WERI-Rb-1 (cell line): ENCODE measurements around the gene CACUL1.
A peak's percentile ranks its signal among the peaks of the same experiment; 100 is the strongest.

Experiments used
- DNase-seq: peaks from one replicate; pipeline ENCODE4 v3.0.0-alpha.2; 2020
- H3K27ac ChIP-seq: fragments of 250-450 bp; sonication (Bioruptor Pico); 2 replicates; pipeline ENCODE4 v1.5.1; 2020; ENCODE audit warnings: mild to moderate bottlenecking, moderate library complexity
- H3K27me3 ChIP-seq: fragments of 250-450 bp; sonication (Bioruptor Pico); 2 replicates; pipeline ENCODE4 v1.5.1; 2021; ENCODE audit warnings: mild to moderate bottlenecking, low read depth, moderate library complexity; ENCODE audit not compliant: insufficient read depth, severe bottlenecking
- H3K36me3 ChIP-seq: fragments of 250-450 bp; sonication (Bioruptor Pico); 2 replicates; pipeline ENCODE4 v1.5.1; 2020; ENCODE audit warnings: mild to moderate bottlenecking, moderate library complexity
- H3K4me3 ChIP-seq: 2 replicates; pipeline ENCODE4 v1.5.1; 2011; ENCODE audit warnings: low read depth, mild to moderate bottlenecking, control low read depth, low read length
- H3K9me3 ChIP-seq: fragments of 250-450 bp; sonication (Bioruptor Pico); 2 replicates; pipeline ENCODE4 v1.5.1; 2021; ENCODE audit warnings: mild to moderate bottlenecking, moderate library complexity; ENCODE audit not compliant: severe bottlenecking
- TF ChIP-seq, protein P1 (sequence below): IDR thresholded peaks from 2 replicates; pipeline ENCODE4 v1.5.1; 2011; ENCODE audit warnings: low read depth, mild to moderate bottlenecking, control low read depth, inconsistent platforms, low read length

The CACUL1 gene

DNA sequence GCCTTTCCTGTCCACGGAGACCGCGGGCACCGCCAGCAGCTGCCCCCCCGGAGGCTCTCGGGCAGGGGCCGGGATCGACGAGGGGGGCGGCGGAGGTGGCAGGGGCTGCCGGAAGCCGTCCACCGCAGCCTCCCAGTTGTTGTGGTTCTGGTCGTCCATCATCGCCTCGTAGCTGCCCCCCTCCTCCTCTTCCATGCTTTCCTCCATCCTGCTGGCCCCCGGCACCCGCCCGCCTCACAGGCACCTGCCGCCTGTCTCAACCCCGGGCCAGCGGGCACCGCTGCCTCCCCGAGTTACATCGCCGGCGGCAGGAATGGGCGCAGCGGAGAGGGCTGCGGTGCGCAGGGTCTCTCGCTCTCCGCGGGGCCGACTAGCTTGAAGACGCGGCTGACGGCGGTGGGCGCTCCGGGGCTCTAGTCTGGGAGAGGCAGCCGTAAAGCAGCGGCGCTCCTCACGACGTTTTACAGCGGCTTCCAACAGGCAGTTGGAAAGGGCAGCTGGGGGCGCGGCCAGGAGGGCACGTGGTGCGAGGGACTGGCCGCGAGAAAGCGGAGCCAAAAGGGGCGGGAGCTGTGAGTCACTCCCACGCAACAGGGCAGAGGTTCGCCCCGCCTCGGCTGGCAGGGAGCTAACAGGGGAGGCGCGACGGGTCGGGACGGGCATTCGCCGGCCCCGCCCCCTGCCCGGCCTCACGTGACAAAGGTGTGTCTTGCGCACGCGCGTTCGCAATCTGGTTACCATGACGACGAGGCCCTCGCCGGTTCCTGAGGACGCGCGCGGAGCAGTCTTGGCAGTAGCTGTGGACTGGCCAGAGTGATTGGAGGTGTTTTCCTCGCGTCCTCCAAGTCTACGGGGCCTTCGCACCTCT is at the start of gene CACUL1:
Gene CACUL1 (minus strand): TSS at position 415 of the 868 bp plus-strand sequence. CDS start 208 bp downstream, at position 207.
- no peaks in the 10 kb centered on the region for H3K27me3 ChIP-seq
- TF ChIP-seq, protein P1, sequence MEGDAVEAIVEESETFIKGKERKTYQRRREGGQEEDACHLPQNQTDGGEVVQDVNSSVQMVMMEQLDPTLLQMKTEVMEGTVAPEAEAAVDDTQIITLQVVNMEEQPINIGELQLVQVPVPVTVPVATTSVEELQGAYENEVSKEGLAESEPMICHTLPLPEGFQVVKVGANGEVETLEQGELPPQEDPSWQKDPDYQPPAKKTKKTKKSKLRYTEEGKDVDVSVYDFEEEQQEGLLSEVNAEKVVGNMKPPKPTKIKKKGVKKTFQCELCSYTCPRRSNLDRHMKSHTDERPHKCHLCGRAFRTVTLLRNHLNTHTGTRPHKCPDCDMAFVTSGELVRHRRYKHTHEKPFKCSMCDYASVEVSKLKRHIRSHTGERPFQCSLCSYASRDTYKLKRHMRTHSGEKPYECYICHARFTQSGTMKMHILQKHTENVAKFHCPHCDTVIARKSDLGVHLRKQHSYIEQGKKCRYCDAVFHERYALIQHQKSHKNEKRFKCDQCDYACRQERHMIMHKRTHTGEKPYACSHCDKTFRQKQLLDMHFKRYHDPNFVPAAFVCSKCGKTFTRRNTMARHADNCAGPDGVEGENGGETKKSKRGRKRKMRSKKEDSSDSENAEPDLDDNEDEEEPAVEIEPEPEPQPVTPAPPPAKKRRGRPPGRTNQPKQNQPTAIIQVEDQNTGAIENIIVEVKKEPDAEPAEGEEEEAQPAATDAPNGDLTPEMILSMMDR: no peak
- DNase-seq: peak; percentile 100
- peaks cover 9% of the 10 kb centered on the region for H3K36me3 ChIP-seq
- peak within 1 kb of the TSS; percentile 98 for H3K4me3 ChIP-seq
- H3K27ac ChIP-seq: peak within 1 kb of the TSS; percentile 90
- H3K9me3 ChIP-seq: no peaks in the 10 kb centered on the region

DNA sequence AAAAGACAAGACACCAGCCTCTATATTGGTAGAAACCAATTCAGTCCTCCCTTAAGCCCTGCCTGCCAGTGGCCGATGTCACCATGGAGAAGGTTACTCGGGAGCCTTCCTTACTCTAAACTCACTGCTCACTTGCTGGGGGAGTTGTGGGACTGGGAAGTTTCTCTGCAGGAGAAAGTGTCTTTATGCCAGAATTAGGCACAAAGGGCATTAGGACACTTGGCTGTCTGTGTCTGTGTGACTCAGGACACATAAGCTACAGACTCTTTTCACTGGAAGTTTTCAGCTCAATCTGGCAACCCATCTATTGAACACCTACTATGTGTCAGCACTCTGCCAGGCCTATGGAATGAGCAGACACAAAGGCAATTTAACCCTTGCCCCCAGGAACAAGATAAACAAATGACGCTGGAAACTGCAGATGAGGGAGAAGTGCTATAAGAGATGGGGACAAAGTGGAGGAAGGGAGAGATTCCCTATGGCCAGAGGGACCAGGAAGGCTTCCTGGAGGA is 49.5 kb upstream of the CACUL1 start:
- TF ChIP-seq, protein P1: no peak
- H3K9me3 ChIP-seq: no peaks in the 10 kb centered on the region
- DNase-seq: no peak
- no peaks in the 10 kb centered on the region for H3K27me3 ChIP-seq
- no peak overlapping the region for H3K4me3 ChIP-seq
- H3K36me3 ChIP-seq: no peaks in the 10 kb centered on the region
- H3K27ac ChIP-seq: no peak overlapping the region

DNA sequence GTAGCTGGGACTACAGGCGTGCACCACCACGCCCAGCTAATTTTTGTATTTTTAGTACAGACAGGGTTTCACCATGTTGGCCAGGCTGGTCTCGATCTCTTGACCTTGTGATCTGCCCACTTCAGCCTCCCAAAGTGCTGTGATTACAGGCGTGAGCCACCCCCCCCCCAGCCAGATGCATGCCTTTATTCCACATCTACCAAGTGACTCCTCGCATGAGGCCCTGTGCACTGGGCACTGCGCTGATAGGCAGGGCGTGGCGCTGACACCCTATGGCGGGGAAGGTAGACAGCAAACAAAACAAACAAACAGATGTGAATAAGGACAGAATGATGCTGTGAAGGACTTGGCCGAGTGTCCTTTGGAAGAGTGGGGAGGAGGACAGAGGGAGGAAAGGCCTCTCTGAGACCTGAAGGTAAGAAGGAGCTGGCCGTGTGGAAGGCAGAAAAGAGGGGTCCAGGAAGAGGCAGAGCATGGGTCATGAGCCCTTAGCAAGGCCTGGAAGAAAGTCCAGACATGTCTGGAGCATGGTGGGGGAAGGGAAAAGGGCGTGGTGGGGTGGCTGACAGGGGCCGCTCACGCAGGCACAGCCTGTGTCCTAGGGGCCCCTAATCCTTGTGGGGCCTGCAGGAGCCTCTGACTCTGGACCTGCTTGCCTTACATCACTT is 47.5 kb upstream of the CACUL1 start:
- Histone ChIP-seq H3K27me3 (no peaks in the 10 kb centered on the region), H3K4me3 (no peak overlapping the region), H3K36me3 (no peaks in the 10 kb centered on the region), H3K27ac (no peak overlapping the region), H3K9me3 (no peaks in the 10 kb centered on the region)
- no peak for DNase-seq
- TF ChIP-seq, protein P1: no peak

DNA sequence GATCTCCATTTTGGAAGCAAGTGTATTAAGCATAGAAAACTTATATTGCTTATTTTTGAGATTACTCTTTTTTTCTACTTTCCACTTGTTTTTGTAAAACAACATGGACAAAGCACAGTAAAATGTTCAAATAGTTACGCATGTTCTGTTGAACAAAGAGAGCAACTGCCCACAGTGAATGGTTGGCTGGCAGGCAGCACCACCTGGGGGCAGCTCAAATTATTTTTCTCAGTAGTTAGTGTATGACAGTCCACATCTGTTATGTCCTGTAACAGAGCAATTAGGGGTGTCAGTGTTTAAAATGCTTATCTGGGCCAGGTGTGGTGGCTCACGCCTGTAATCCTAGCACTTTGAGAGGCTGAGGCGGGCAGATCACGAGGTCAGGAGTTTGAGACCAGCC is 46.1 kb upstream of the CACUL1 start:
- DNase-seq: peak; percentile 46

DNA sequence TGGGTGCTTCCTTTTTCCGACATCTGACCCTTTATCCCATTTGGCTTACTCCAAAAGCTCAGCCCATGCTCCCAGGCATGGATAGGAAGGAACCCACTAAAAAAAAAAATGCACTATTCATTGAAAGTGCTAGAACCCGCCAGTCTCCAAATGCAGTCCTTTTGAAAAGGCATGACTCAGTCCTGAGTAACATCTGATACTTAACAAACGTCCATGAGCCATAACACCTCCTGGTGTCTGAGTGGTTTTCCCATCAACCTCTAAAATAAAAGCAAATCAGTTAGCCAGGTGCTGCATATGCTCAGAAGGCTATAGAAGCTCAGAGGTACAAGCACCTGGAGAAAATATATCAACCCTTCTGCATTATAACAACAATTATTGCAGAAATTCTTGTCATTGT is 45.0 kb upstream of the CACUL1 start:
- peaks cover 3% of the 10 kb centered on the region for H3K9me3 ChIP-seq
- H3K4me3 ChIP-seq: no peak overlapping the region
- TF ChIP-seq, protein P1: no peak
- no peaks in the 10 kb centered on the region for H3K36me3 ChIP-seq
- DNase-seq: no peak
- no peak overlapping the region for H3K27ac ChIP-seq
- no peaks in the 10 kb centered on the region for H3K27me3 ChIP-seq

More for the DNA sequence above, 46.1 kb upstream of the CACUL1 start:
- Histone ChIP-seq H3K9me3 (peaks cover 2% of the 10 kb centered on the region), H3K4me3 (no peak overlapping the region), H3K27me3 (no peaks in the 10 kb centered on the region), H3K27ac (no peak overlapping the region), H3K36me3 (no peaks in the 10 kb centered on the region)
- TF ChIP-seq, protein P1: peak; percentile 52
